Endothelial cell of umbilical vein (primary cell): ENCODE data around the gene GYS2. TPM values are rescaled to one million over a fixed set of nuclear protein-coding genes. Genes with fewer than 3 reads are reported as not detected.

Experiments
- BruUV-seq: library from RNA; stranded (reverse); fragments of 400-500 nt; replicated peaks from 2 replicates; lab custom pipeline; 2021; lab: Mats Ljungman, UMichigan
- CTCF ChIA-PET: fragments of 300-600, 350-600 bp; sonication (Branson Sonifier 250); formaldehyde crosslinking; loops from one replicate; lab custom pipeline; 2021; ENCODE audit warnings: antibody characterized with exemption, inconsistent platforms; lab: Charles Lee
- POLR2A ChIA-PET: fragments of 300-600, 350-600 bp; sonication (Branson Sonifier 250); formaldehyde crosslinking; loops from one replicate; lab custom pipeline; 2021; ENCODE audit warnings: antibody characterized with exemption, inconsistent platforms; lab: Charles Lee
- DNase-seq: peaks from one replicate; pipeline ENCODE4 v3.0.0-alpha.2; 2011; ENCODE audit warnings: low read depth, low spot score
- FAIRE-seq: peaks from 2 replicates; lab custom pipeline; 2011; peaks lifted over from hg19 to GRCh38; lab: Jason Lieb, UNC
- H2AFZ ChIP-seq: 2 replicates; pipeline ENCODE4 v1.6.0; 2012; ENCODE audit warnings: low read depth, low read length, control low read depth, inconsistent platforms
- H3K27ac ChIP-seq: 2 replicates; pipeline ENCODE4 v1.5.1; 2011; ENCODE audit warnings: low read depth, mild to moderate bottlenecking, control low read depth, low read length, moderate library complexity; ENCODE audit not compliant: insufficient read depth
- H3K27me3 ChIP-seq, 2 experiments: 2 replicates each; pipeline versions ENCODE4 v1.6.0 to v1.6.1; 2011; ENCODE audit warnings: low read length in 2 of 2, mixed read lengths in 1 of 2; ENCODE audit not compliant: control insufficient read depth in 2 of 2, insufficient read depth in 2 of 2
- H3K36me3 ChIP-seq, 2 experiments: 2 replicates in 1 of 2; 3 replicates in 1 of 2; pipeline ENCODE4 v1.5.1; 2011; ENCODE audit warnings: low read length in 2 of 2, mild to moderate bottlenecking in 1 of 2, moderate library complexity in 1 of 2; ENCODE audit not compliant: control insufficient read depth in 2 of 2, insufficient read depth in 2 of 2; ENCODE audit errors: extremely low read depth in 1 of 2
- H3K4me1 ChIP-seq: 3 replicates; pipeline ENCODE4 v1.5.1; 2011; ENCODE audit warnings: mild to moderate bottlenecking, low read length; ENCODE audit not compliant: control insufficient read depth, insufficient read depth; ENCODE audit errors: extremely low read depth
- H3K4me2 ChIP-seq: 2 replicates; pipeline ENCODE4 v1.6.1; 2011; ENCODE audit warnings: low read length, control low read depth, mixed read lengths; ENCODE audit not compliant: insufficient read depth
- H3K4me3 ChIP-seq, 3 experiments: fragments of 200-600 bp in 1 of 3; sonication (generic), shearing (Covaris generic) in 1 of 3; replicated peaks in 1 of 3; 2 replicates each; pipeline ENCODE4 v1.5.1; 2011 to 2016; ENCODE audit warnings: control low read depth in 3 of 3, low read length in 3 of 3, mild to moderate bottlenecking in 2 of 3, inconsistent platforms in 1 of 3, low read depth in 1 of 3, moderate library complexity in 1 of 3; ENCODE audit not compliant: insufficient read depth in 1 of 3
- H3K79me2 ChIP-seq: 2 replicates; pipeline ENCODE4 v1.6.0; 2012; ENCODE audit warnings: low read length, inconsistent platforms; ENCODE audit not compliant: control insufficient read depth, insufficient read depth
- H3K9ac ChIP-seq: replicated peaks from 2 replicates; pipeline ENCODE3; 2011; ENCODE audit warnings: low read length, control low read depth; ENCODE audit not compliant: insufficient read depth; ENCODE audit errors: extremely low read depth
- H3K9me1 ChIP-seq: replicated peaks from 3 replicates; pipeline ENCODE4 v1.6.0; 2011; ENCODE audit warnings: mild to moderate bottlenecking, low read length; ENCODE audit not compliant: control insufficient read depth, insufficient read depth; ENCODE audit errors: extremely low read depth
- H3K9me3 ChIP-seq: replicated peaks from 2 replicates; pipeline ENCODE4 v1.5.1; 2012; ENCODE audit warnings: low read length, inconsistent platforms; ENCODE audit not compliant: control insufficient read depth, insufficient read depth
- H4K20me1 ChIP-seq: replicated peaks from 2 replicates; pipeline ENCODE3; 2011; ENCODE audit warnings: mild to moderate bottlenecking, low read length; ENCODE audit not compliant: control insufficient read depth, insufficient read depth; ENCODE audit errors: extremely low read depth
- EZH2 ChIP-seq: IDR thresholded peaks from 2 replicates; pipeline ENCODE4 v1.6.1; 2012; ENCODE audit warnings: borderline replicate concordance, low read depth, mild to moderate bottlenecking, moderate library complexity, low read length, inconsistent platforms; ENCODE audit not compliant: severe bottlenecking
- FOS ChIP-seq: IDR thresholded peaks from 2 replicates; pipeline ENCODE4 v1.6.1; 2011; ENCODE audit warnings: mild to moderate bottlenecking, low read length, moderate library complexity, borderline replicate concordance; ENCODE audit not compliant: insufficient read depth
- GATA2 ChIP-seq: IDR thresholded peaks from 2 replicates; pipeline ENCODE4 v1.7.0; 2011; ENCODE audit warnings: low read depth, mild to moderate bottlenecking, moderate library complexity, mixed read lengths, low read length; ENCODE audit not compliant: insufficient read length, insufficient read depth
- JUN ChIP-seq: IDR thresholded peaks from 2 replicates; pipeline ENCODE4 v1.6.1; 2011; ENCODE audit warnings: borderline replicate concordance, low read depth; ENCODE audit not compliant: insufficient read length, insufficient read depth
- MYC ChIP-seq: IDR thresholded peaks from one replicate; pipeline ENCODE4 v1.6.1; 2011; ENCODE audit warnings: mild to moderate bottlenecking, low read depth, low read length
- POLR2A ChIP-seq: IDR thresholded peaks from 2 replicates; pipeline ENCODE4 v1.6.1; 2012; ENCODE audit warnings: low read depth, mild to moderate bottlenecking, control low read depth, low read length
- POLR2AphosphoS5 ChIP-seq: IDR thresholded peaks from 2 replicates; pipeline ENCODE4 v1.6.1; 2012; ENCODE audit warnings: low read depth, mild to moderate bottlenecking, control low read depth, low read length, moderate library complexity; ENCODE audit not compliant: insufficient read depth
- dilution Hi-C: fragments of 300-500 bp; cut with MboI; formaldehyde crosslinking; loops from one replicate; pipeline ENCODE4 v1.15.0; 2019; ENCODE audit warnings: low sequenced_read_pairs; ENCODE audit not compliant: extremely low pct_ligation_motif_present
- intact Hi-C: fragments of 100-400 bp; cut with micrococcal nuclease; formaldehyde crosslinking; loops from one replicate; pipeline ENCODE4 v1.10.0; 2022
- polyA plus RNA-seq, 4 experiments: library from polyadenylated mRNA; depleted of rRNA in 3 of 4; stranded (reverse) in 3 of 4; unstranded in 1 of 4; fragments of >200 nt; gene quantifications; 2 replicates each; pipeline versions ENCODE4 v1.2.1 to v1.2.3, GENCODE V29; 2011 to 2012; ENCODE audit warnings: missing spikeins in 1 of 4
- total RNA-seq: library from RNA; stranded (reverse); gene quantifications from 2 replicates; pipeline ENCODE4 v1.2.3, GENCODE V29; 2021
- TF ChIP-seq, protein P1 (sequence below), 2 donors: IDR thresholded peaks; 1 replicate in 1 of 2; 2 replicates in 1 of 2; pipeline ENCODE4 v1.5.1; 2011; ENCODE audit warnings: low read length in 2 of 2, mild to moderate bottlenecking in 2 of 2, moderate library complexity in 2 of 2, control low read depth in 1 of 2, inconsistent platforms in 1 of 2, low read depth in 1 of 2; ENCODE audit not compliant: insufficient read depth in 1 of 2; ENCODE audit errors: extremely low read depth in 1 of 2
- TF ChIP-seq, protein P2 (sequence below): IDR thresholded peaks from 2 replicates; pipeline ENCODE4 v1.6.1; 2011; ENCODE audit not compliant: insufficient read depth, insufficient read length

Gene GYS2
- total and polyA plus RNA-seq, 2 donors (not counting 3 experiments of a cell fraction or from before 2014, with no cell fraction given) = 0.04 TPM; not detected in 1

DNA sequence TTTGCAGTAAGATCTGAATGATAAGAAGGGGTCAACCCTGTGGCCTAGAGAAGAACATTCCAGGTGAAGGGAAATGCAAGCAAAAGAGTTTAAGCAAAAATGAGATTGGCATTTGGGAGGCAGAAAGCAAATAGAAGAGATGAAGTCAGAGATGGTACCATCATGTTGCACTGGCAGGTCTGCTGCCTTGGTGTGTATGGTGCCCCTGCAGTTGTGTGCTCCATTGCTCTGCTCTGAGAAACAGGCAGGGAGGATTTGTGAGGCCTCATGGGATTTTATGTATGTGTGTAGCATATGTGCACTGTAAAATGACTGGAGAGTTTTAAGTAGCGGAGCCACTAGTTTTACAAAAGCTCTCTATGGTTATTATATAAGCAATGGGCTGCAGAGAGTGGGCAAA lies 46.4 kb upstream of the GYS2 start:
- intact Hi-C loops (loop anchor here (10.0 kb wide), 1 partner anchor 874 kb away; no protein-coding TSS in a partner anchor), dilution Hi-C loops (no loop called here)
- Histone ChIP-seq H3K4me1 (peaks cover 8% of the 10 kb centered on the region), H3K4me2 (no peak overlapping the region), H3K9me1 (no peaks in the 10 kb centered on the region), H3K36me3 (peaks cover 10 to 43% of the 10 kb centered on the region in 2 experiments), H3K27ac (no peak overlapping the region), H2AFZ (no peak overlapping the region), H4K20me1 (no peaks in the 10 kb centered on the region), H3K4me3 (no peak overlapping the region), H3K9me3 (no peaks in the 10 kb centered on the region), H3K9ac (no peak overlapping the region), H3K79me2 (peaks cover 71% of the 10 kb centered on the region), H3K27me3 (no peaks in the 10 kb centered on the region)
- no TSS peak for BruUV-seq
- POLR2A ChIA-PET = no interaction called here
- DNase-seq (no peak), FAIRE-seq (no peak)
- CTCF ChIA-PET = no interaction called here
- TF ChIP-seq JUN (no peak), FOS (no peak), EZH2 (no peak), MYC (no peak), POLR2A (no peak), GATA2 (no peak), POLR2AphosphoS5 (no peak)
- TF ChIP-seq, protein P1, sequence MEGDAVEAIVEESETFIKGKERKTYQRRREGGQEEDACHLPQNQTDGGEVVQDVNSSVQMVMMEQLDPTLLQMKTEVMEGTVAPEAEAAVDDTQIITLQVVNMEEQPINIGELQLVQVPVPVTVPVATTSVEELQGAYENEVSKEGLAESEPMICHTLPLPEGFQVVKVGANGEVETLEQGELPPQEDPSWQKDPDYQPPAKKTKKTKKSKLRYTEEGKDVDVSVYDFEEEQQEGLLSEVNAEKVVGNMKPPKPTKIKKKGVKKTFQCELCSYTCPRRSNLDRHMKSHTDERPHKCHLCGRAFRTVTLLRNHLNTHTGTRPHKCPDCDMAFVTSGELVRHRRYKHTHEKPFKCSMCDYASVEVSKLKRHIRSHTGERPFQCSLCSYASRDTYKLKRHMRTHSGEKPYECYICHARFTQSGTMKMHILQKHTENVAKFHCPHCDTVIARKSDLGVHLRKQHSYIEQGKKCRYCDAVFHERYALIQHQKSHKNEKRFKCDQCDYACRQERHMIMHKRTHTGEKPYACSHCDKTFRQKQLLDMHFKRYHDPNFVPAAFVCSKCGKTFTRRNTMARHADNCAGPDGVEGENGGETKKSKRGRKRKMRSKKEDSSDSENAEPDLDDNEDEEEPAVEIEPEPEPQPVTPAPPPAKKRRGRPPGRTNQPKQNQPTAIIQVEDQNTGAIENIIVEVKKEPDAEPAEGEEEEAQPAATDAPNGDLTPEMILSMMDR (IDR thresholded peaks at IDR 0.05; ENCODE audit: extremely low read depth in 1 of 2, insufficient read depth in 1 of 2, low read depth in 1 of 2, low read length in 2 of 2) = no peak
- TF ChIP-seq, protein P2, sequence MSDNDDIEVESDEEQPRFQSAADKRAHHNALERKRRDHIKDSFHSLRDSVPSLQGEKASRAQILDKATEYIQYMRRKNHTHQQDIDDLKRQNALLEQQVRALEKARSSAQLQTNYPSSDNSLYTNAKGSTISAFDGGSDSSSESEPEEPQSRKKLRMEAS = no peak
